ENCODE results near the gene IRAK3. TPM values are rescaled to one million over a fixed set of nuclear protein-coding genes. Genes with fewer than 3 reads are reported as not detected.

Gene IRAK3
- total and polyA plus RNA-seq, 2 donors (not counting 1 experiment from before 2014, with no cell fraction given) = 3.9 to 4.3 TPM

- POLR2A ChIA-PET = no interaction called here
- TF ChIP-seq, protein P1, sequence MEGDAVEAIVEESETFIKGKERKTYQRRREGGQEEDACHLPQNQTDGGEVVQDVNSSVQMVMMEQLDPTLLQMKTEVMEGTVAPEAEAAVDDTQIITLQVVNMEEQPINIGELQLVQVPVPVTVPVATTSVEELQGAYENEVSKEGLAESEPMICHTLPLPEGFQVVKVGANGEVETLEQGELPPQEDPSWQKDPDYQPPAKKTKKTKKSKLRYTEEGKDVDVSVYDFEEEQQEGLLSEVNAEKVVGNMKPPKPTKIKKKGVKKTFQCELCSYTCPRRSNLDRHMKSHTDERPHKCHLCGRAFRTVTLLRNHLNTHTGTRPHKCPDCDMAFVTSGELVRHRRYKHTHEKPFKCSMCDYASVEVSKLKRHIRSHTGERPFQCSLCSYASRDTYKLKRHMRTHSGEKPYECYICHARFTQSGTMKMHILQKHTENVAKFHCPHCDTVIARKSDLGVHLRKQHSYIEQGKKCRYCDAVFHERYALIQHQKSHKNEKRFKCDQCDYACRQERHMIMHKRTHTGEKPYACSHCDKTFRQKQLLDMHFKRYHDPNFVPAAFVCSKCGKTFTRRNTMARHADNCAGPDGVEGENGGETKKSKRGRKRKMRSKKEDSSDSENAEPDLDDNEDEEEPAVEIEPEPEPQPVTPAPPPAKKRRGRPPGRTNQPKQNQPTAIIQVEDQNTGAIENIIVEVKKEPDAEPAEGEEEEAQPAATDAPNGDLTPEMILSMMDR (IDR thresholded peaks at IDR 0.05) = no peak
- no peak for TF ChIP-seq EZH2 (IDR thresholded peaks at IDR 0.05; ENCODE audit: borderline replicate concordance, insufficient read depth, low read depth, low read length, poor library complexity, severe bottlenecking)
- Mint-ChIP-seq H3K4me3 (no peak overlapping the region), H3K27me3 (peaks cover 14% of the 10 kb centered on the region), H3K9me3 (ENCODE audit: insufficient read depth) (no peaks in the 10 kb centered on the region), H3K27ac (no peak overlapping the region), H3K4me1 (peaks cover 4% of the 10 kb centered on the region)
- H3K4me1 ChIP-seq (ENCODE audit: control insufficient read depth in 2 of 2, insufficient read depth in 2 of 2, low read length in 2 of 2) = no peaks in the 10 kb centered on the region
- intact Hi-C loops (cut with micrococcal nuclease) = no loop called here
- no peak overlapping the region for H3K4me3 ChIP-seq (ENCODE audit: control extremely low read depth in 1 of 5, extremely low read depth in 1 of 5, insufficient read depth in 1 of 5, low read depth in 2 of 5, low read length in 4 of 5)
- H4K20me1 ChIP-seq (ENCODE audit: control insufficient read depth, insufficient read depth, low read length, poor library complexity, severe bottlenecking) = no peaks in the 10 kb centered on the region
- ATAC-seq (ENCODE audit: low read depth) = no peak
- H3K27ac ChIP-seq (ENCODE audit: low read length in 2 of 2) = no peak overlapping the region
- no peaks in the 10 kb centered on the region for H3K36me3 ChIP-seq (replicated peaks in 1 of 2; ENCODE audit: control extremely low read depth in 1 of 2, control insufficient read depth in 1 of 2, extremely low read depth in 1 of 2, insufficient read depth in 2 of 2, low read length in 1 of 2)
- CTCF ChIA-PET = no interaction called here
- no peaks in the 10 kb centered on the region for H3K9me3 ChIP-seq (ENCODE audit: control extremely low read depth in 1 of 3, control insufficient read depth in 2 of 3, insufficient read depth in 1 of 3, low read length in 2 of 3)
- DNase-seq = no peak
- no peaks in the 10 kb centered on the region for H3K79me2 ChIP-seq (ENCODE audit: control insufficient read depth, insufficient read depth, low read length)
- no peak overlapping the region for H3K9ac ChIP-seq (ENCODE audit: low read length)
- no CpG with 5 or more reads among the region's 1 CpG for WGBS (ENCODE audit: insufficient coverage)
- peaks cover 0 to 3% (median 0%) of the 10 kb centered on the region in 4 experiments for H3K27me3 ChIP-seq (replicated peaks in 1 of 4; ENCODE audit: control extremely low read depth in 1 of 4, control insufficient read depth in 3 of 4, insufficient read depth in 4 of 4, low read length in 3 of 4)
- H3K4me2 ChIP-seq (replicated peaks; ENCODE audit: low read depth, low read length, poor library complexity, severe bottlenecking) = no peak overlapping the region
- H2AFZ ChIP-seq (ENCODE audit: insufficient read depth, low read depth, low read length, poor library complexity, severe bottlenecking) = no peak overlapping the region
Measured at GRCh38 chr12:66296176-66296683, 107.2 kb downstream of the IRAK3 start.

DNA sequence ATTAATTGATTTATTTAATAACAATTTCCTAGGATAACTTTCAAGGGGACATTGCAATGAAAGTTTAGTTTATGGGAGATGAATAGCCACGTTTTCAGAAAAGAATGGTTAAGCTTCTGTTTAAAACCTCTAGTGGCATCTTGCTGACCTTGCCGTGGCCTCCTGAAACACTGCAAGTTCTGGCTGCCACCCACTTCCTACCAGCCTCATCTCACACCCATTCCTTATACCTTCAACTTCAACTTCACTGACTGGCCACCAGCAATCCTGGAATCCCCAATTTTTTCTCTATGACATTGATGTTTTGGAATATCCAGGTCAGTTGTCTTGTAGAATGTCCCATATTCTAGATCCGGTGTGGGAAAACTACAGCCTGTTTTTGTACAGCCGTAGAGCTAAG, 108.1 kb downstream of the IRAK3 start:
- Histone ChIP-seq H3K79me2 (ENCODE audit: control insufficient read depth, insufficient read depth, low read length) (no peaks in the 10 kb centered on the region), H4K20me1 (ENCODE audit: control insufficient read depth, insufficient read depth, low read length, poor library complexity, severe bottlenecking) (no peaks in the 10 kb centered on the region), H3K9ac (ENCODE audit: low read length) (no peak overlapping the region), H3K36me3 (replicated peaks in 1 of 2; ENCODE audit: control extremely low read depth in 1 of 2, control insufficient read depth in 1 of 2, extremely low read depth in 1 of 2, insufficient read depth in 2 of 2, low read length in 1 of 2) (no peaks in the 10 kb centered on the region), H3K9me3 (ENCODE audit: control extremely low read depth in 1 of 3, control insufficient read depth in 2 of 3, insufficient read depth in 1 of 3, low read length in 2 of 3) (no peaks in the 10 kb centered on the region), H3K27ac (ENCODE audit: low read length in 2 of 2) (no peak overlapping the region), H3K27me3 (replicated peaks in 1 of 4; ENCODE audit: control extremely low read depth in 1 of 4, control insufficient read depth in 3 of 4, insufficient read depth in 4 of 4, low read length in 3 of 4) (peaks cover 0 to 3% (median 0%) of the 10 kb centered on the region in 4 experiments), H3K4me2 (replicated peaks; ENCODE audit: low read depth, low read length, poor library complexity, severe bottlenecking) (no peak overlapping the region), H3K4me3 (ENCODE audit: control extremely low read depth in 1 of 5, extremely low read depth in 1 of 5, insufficient read depth in 1 of 5, low read depth in 2 of 5, low read length in 4 of 5) (no peak overlapping the region), H3K4me1 (ENCODE audit: control insufficient read depth in 2 of 2, insufficient read depth in 2 of 2, low read length in 2 of 2) (no peaks in the 10 kb centered on the region), H2AFZ (ENCODE audit: insufficient read depth, low read depth, low read length, poor library complexity, severe bottlenecking) (no peak overlapping the region)
- TF ChIP-seq, protein P1 (IDR thresholded peaks at IDR 0.05) = no peak
- TF ChIP-seq EZH2 (IDR thresholded peaks at IDR 0.05; ENCODE audit: borderline replicate concordance, insufficient read depth, low read depth, low read length, poor library complexity, severe bottlenecking) = no peak
- Mint-ChIP-seq H3K27ac (no peak overlapping the region), H3K4me1 (peaks cover 7% of the 10 kb centered on the region), H3K27me3 (peaks cover 11% of the 10 kb centered on the region), H3K4me3 (no peak overlapping the region), H3K9me3 (ENCODE audit: insufficient read depth) (no peaks in the 10 kb centered on the region)
- ChIA-PET POLR2A (no interaction called here), CTCF (no interaction called here)
- intact Hi-C loops (cut with micrococcal nuclease) = no loop called here
- 100% methylated on average over 1 of the region's 4 CpGs for WGBS (ENCODE audit: insufficient coverage)
- no peak for ATAC-seq (ENCODE audit: low read depth)
- no peak for DNase-seq

Measured in B cell (primary cell).